Dedifferentiated amniotic fluid mesenchymal stem cell (primary cell): ENCODE data around the gene ATXN7L1.

ENCODE experiments used
- DNase-seq: peaks from one replicate; pipeline ENCODE4 v3.0.0-alpha.2; 2016; ENCODE audit errors: extremely low spot score

The ATXN7L1 gene

DNA sequence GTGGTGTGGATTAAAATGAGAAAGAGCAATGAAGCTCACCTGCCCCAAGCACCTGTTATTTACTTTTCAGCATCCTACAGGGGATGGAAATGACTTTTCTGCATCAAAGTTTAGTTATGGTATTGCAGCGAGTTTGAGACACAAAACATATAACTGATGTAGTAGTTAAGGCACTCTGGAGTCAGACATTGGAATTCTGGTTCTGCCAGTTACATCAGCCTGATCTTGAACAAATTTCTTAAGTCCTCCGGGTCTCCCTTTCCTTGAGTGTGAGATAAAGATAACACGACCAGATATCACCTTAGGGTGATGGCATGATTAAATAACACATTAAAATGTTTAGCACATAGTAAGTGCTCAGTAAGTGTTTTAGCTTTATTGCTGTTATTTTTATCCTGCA, 97.4 kb downstream of the ATXN7L1 start:
- no peak for DNase-seq

DNA sequence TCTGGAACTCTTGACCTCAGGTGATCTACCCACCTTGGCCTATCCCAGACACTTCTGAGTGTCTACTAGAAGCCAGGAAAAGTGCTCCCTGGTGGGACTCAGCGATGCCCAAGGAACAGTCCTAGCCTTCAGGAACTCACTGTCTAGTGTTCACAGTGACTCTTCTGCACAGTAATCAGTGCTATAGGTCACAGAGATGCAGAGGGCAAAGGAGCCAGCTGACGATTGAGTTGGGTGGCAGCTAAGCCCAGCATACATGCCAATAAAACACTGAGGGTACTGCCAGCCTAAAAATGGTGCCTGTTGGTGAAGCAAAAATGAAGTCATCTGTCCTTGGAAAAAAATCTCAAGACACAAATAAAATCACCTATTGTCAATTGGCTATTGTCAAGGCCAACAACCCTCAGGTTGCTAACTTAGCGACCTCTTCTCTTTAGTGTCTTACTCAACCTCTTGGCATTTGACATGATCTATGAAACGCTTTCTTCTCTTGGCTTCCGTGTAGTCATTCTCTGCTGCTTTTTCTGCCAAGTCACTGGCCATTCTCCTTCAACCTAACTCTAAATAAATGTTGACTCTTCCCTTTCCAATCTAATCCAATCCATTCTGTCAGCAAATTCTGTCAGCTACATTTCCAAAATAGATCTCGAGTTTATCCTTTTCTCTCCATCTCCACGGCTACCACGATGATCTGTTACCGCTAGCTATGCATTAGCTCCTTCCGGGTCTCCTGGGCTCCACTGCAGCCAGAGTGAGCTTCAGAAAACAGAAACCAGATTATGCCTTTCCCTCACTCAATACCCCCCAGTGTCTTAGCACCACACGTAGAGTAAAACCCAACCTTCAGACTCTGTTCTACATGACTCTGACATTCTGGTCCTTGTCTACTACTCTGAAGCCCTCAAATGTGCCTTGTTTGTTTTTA, 99.2 kb downstream of the ATXN7L1 start:
- no peak for DNase-seq

DNA sequence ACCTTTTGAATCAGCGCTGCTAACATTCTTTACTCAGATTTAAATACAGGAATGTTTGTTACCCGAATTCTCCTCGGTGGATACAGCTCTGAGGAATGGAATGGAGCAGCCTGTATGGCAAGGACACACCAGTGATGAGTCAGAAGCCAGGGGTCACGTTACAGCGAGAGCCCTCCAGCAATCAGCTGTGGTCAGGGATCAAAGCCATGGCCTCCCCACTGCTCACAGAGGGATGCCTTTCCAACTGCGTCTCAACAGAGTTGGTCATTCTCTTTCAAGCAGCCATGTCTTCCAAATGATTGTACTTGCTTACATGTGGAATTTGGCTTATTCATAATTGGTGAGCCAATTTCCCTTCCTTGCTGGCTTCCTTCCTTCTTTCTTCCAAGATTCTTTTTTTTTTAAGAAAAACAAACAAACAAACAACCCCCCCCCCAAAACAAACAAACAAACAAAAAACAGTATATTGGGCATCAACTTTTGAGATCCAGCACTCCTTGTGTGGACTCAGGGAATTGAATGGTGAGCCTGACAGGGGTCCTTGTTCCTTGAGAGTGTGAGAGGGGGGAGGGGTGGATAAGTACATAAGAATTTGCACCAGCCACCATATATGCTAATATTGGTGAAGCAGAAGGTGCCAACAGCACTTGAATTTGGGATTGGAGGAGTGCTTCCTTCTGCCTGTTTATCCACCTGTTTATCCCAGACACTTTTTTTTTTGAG, 100.2 kb downstream of the ATXN7L1 start:
- DNase-seq, result peak; percentile 98

DNA sequence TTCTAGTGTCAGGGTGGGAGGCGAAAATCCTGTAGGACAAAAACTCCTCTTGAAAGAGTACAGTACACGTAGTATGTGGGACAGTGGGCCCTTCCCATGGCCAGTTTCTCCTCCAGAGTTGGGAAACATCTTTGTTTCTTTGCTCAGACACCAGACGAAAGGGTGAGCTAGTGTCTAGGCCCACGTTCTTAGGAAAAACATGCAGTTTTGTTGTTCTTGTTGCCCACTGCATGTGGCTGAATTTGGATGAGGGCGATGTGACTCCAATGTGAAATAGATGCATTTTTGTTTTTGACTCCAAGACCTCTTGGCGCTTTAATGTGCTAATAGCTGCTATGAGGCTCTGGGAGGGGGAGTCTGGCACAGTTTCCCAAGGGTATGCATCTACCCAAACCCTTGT, 100.8 kb downstream of the ATXN7L1 start:
- no peak for DNase-seq

DNA sequence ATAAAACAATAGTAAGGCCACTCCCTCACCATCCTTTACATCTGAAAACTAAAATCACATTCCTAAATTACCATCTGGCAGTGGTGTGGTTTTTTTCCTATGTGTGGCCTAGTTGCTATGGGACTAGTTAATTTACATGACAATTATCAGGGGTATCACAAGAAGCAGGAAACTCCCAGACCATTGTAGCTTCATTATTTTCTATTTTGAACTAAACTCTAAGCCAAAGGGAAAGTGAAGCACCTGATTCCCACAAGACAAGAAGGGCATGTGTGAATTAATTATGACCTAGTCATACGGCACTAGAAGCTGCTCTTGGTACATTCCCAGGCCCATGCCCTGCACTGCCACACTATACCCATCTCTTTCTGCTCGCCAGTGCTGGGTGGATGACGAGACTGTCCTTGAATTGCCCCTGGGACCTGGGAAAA, 103.4 kb downstream of the ATXN7L1 start:
- no peak for DNase-seq

DNA sequence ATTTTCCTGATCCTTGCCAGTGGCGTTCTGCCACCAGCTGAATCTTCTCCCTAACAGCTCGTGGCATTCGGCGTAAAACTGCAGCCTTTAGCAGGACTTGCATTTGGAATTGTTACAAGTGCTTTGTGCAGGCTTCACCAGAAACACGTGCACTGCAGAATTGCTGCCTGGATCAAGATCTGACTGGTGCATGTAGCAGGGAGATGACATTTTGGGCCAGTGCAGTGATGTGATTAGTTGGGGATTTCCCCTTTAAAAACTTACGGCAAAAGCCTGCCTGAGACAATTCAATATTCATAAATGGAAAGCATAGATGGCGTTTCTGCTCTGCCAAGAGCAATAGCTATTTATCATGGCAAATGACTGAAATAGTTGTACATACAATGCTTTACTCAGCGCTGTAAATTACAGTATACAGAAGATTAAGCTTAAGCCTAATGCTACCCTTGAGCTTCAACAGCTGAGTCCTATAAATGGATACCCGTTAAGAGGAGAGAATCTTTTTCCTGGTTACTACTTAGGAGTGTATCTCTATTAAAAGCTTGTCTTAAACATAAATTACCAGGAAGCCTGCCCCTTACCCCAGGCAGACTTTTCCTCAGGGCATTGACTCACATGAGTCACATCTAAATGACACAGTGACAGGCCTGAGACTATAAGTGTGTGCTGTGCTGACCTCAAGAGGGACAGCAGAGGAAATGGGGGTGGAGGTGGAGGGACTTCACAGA, 106.3 kb downstream of the ATXN7L1 start:
- no peak for DNase-seq

DNA sequence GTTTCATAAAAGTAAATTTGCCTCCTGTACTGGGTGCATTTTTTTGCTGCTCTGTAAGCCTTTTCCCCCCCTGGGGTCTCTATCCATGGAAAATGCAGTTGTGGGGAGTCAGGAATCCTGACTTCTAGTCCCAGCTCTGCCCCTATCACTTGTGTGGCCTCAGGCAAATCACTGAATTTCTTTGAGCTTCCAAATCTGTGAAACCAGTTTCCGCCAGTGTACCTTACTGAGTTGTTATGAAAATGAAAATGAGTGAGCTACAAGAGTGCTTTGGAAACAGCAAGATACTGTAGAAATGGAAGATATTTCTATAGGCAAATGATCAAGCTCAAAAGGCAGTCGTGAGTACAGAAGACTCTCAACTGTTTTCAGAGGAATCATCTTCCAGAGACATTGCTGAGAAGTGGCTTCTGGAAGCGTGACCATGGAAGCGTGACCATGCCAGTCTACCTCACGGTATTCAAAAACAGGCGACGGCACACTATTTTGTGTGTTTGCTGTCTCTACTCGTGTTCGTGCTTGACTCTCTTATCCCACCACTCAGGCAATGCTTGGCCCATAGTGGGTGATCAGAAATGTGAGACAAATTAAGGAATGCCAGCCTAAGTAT, 107.4 kb downstream of the ATXN7L1 start:
- DNase-seq, result no peak

DNA sequence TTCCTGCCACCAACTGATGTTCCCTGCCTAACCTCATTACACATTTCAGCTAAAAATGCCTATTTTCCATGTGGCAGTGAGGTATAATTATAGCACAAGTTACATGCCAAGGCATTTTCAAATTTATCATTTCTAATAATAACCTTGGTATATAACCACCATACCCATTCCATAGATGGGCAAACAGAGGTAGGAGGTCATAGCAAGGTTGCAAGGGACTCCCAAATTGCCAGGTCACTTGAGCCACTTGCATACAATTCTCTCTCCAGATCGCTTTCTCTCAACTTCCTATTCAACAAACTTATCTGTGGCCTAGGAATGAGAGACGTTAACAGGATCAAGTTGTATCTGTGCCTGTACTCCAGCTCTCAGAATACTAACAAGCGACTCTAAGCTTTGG, 108.3 kb downstream of the ATXN7L1 start:
- no peak for DNase-seq

DNA sequence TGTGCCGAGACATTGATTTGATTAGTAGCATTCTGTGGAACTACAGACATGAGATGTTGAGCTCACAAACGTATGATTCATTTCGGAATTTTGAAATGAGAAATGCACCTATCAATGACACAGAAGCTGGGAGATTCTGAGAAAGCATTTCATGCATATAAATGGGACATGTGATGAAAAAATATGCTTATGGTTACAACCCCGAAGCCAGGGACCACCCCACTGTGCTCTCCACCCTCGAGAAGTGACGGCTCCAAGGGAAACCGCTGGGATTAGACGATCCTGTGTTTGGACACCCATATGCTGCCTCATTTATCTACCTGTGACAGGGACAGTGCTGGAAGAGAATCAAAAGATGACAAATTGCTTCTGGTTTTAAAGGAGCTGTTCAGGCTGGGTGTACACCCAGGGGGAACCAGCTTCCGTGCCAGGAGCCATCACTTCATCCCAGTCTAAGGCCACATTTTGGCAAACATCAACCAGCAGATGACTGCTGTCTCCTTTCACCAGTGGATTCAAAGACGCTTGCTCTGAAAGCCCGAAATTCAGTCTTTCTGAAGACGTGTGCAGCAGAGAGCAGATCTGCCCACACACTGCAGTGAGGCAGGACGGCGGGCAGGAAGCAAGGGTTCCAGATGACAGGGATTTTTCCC, 109.9 kb downstream of the ATXN7L1 start:
- DNase-seq, result no peak

DNA sequence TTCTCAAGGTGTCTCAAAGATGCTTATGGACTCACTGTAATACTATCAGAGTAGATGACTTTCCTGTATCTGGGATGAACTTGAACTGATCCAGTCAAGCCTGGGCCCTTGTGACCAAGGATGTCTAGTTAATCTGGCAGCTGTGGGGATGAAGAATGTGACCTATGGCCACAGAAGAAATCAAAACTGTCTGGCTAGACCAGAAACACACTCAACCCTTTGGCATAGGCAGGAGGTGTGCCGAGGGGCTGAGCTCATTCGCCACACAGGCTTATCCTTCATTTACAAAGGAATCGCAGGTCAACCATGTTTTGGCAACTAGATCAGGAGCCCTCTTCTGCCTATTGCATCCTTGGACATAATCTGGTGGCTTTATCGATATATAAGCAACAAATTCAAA, 110.6 kb downstream of the ATXN7L1 start:
- DNase-seq, result no peak

DNA sequence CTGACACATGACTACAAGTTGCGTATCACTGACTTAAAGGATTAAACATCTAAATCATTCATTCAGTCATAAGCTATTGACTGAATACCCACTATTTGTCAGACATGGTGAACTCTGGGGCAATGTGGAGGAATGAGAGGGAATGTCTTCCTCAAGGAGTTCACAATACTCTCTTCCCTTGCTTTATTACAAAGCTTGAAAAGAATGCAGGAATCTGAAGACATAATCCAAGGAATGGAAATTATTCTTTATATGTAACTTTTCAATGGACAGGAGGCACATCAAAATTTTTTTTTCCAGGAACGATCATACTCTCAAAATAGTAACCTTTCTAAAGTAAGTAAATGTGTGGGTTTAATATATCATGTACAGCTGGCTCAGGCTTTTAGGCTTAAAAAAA, 111.9 kb downstream of the ATXN7L1 start:
- no peak for DNase-seq

DNA sequence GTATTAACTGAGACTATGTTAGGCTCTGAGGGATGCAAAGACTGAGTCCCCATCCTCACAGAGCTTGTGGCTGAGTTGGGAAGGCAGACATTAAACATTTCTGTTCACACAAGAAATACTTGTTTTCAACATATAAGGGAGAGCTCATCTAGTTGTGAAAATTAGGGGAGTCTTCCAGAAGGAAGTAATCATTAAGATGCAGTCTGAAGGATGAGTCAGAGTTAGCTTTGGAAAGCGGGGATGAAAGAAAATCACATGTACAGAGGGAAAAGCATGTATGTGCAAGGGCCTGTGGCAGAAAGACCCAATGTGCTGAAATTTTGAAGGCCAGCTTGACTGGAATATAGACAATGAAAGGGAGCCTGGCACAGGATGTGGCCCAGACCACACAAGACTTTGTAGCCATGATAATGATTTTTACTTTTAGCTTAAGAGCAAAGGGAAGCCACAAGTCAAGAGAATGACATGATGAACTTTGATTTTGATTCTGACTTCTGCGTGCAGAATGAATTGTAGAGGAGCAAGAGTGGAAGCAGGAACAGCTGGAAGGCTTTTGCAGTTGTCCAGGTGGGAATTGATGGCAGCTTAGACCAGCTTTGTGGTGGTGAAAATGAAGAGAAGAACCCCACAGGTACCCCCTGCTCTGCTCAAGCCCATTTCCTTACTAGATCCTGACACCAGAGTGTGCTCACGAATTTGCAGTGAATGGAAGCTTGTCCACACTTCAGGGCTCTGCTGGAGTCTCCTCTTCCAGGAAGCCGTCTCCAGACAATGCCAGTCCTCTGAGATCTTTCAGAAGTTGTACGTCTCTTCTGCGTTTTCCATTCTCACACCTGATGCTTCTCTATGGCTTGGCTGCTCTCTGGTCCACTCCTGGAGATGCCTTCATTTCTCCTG, 115.6 kb downstream of the ATXN7L1 start:
- no peak for DNase-seq

DNA sequence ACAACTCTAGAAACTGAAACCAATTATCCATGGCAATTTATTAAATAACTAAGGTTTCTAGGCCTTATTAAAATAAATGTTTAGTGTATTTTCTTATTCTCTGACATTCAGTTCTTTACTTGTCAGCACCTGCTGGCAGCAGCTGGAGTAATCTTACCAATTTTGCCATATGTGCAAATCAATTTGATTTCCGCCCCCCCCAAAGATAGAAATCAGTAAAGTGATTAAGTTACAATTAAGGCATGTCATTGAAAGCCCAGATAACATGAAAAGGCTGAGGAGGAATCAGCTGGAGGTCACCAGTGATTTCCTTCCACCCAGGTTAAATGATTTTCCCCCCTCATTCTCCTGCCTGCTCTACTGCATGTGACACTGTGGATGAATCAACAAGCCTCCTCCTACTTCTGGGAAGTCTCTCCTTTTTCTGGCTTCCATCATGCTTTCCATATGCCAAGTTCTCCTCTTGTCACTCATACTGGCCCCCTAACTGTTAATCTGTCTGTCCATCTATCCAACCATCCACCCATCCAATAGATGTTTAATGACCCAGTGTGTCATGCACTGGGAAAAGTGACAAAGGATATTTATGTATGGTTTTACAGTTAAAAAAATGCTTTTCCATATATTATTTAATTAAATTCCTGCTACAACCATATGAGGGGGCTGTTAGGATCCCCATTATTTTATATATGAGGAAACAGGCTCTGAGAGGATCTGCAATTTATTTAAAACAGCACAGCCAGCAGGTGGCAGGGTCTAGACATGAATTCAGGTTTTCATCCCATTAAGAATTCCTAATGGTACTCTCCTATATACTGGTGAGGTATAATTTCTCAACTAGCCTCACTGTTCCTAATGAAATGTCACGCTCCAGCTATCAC, 116.5 kb downstream of the ATXN7L1 start:
- DNase-seq, result peak; percentile 61

DNA sequence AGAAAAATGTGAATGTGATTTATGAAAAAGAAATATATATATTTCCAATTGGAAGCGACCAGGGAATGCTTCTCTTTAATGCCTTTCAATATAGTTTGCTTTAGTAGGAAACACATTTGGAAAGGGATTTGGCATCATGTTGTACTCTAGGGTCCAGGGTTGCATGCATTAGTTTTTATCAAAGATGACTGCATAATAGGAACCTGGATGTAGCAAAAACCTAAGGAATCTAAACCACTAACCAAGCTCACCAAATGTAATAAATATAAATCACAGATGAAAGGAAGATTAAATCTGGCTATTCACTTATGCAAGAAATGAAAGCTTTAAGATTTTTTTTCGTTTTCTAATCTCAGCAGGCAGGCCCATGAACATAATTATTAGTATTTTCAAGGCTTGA, 120.0 kb downstream of the ATXN7L1 start:
- DNase-seq, result no peak

DNA sequence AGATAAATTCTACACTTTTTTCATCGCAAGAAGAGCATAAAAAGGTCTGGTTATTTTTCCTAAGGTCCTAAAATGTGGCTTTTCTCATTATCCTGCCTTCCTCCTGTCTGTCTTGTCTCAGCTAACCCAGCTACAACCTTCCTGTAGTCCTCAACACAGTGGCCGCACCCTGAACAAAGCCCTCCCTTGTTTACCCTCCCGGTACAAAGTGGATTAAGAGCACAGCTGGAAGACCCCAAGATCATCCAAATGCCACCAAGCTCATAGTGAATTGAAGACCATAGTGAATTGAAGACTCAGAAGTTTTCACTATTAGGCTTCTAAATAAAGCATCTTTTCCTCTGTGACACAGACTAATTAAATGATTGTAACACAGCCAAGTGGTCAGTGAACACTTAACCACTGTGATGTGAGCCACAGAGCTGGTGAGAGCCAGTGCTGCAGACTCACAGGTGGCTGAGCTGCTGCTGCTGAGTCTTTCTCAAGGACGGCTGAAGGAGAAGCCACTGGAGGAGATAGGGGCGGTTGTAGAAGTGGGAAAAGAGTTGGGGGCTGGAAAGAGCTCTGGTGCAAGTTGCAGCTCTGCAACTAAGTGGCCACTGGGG, 123.6 kb downstream of the ATXN7L1 start:
- DNase-seq, result no peak

DNA sequence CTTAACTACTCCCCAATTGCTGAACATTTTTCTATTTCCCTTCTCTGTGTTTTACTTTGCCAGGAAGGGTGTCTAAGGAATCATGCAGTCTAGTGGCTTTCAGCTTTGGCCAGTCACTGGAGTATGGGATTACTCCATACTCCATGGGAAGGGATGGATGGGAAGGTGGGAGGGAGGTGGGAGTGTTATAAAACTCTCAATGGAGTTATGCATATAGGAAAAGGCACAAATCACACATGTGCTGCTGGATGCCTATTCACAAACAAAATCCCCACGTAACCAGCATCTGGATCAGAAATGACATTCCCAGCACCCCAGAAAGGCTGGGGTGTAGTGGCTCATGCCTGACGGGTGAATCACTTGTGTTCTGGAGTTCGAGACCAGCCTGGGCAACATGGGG, 125.3 kb downstream of the ATXN7L1 start:
- DNase-seq, result no peak

DNA sequence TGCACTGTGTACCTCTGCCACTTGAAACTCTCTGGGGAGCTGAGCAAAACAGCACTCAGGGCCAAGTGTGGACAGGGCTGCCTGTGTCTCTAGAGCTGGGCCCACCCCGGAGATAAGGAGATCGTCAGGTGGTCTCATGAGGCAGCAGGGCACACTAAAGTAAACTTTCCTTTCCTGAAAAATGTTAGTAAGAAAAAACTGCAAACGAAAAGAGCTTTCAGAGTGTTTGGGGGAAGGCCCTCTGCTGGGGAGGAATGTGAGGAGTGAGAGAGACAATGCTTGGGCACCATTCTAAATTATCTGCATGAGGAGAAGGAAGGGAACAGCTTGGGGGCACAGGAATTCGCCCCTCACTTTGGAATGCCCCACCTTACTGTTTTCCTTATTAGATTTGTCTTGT, 127.7 kb downstream of the ATXN7L1 start:
- DNase-seq, result no peak

DNA sequence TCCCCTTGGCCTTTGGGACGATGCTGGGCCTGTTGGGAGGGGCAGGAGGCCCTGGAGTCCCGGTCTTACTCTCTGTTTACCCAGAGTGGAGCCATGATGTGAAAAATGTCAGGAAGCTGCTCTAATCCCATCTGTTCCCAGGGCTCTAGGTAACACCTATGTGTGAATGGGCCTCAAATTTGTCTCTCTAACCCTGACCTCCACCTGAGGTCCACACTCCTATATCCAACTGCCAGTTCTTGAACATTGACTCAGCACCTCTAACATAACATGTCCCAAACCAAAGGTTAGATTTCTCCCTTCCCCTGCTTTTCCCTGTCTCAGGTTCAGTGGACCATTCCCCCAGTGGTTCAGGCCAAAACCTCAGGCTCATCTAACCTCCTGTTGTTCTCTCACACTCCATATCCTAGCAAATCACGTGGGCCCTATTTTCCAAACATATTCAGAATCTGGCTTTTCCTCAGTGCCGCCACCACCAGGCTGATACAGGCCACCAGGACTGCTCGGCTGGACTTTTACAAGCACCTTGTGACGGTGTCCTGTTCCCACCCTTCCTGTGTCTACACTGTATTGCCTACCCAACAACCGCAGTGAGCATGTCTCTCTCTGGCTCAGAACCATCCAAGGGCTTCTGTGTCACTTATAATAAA, 130.6 kb downstream of the ATXN7L1 start:
- no peak for DNase-seq
